WERI-Rb-1 (cell line): ENCODE data around the gene GNPNAT1.
"Not testable (repeated sequence)": the region's sequence is repeated elsewhere in the genome, so short reads cannot be mapped to it uniquely, and the experiment has no call there.

Source experiments
- DNase-seq: peaks from one replicate; pipeline ENCODE4 v3.0.0-alpha.2; 2020
- H3K27ac ChIP-seq: fragments of 250-450 bp; sonication (Bioruptor Pico); 2 replicates; pipeline ENCODE4 v1.5.1; 2020; ENCODE audit warnings: mild to moderate bottlenecking, moderate library complexity
- H3K27me3 ChIP-seq: fragments of 250-450 bp; sonication (Bioruptor Pico); 2 replicates; pipeline ENCODE4 v1.5.1; 2021; ENCODE audit warnings: mild to moderate bottlenecking, low read depth, moderate library complexity; ENCODE audit not compliant: insufficient read depth, severe bottlenecking
- H3K36me3 ChIP-seq: fragments of 250-450 bp; sonication (Bioruptor Pico); 2 replicates; pipeline ENCODE4 v1.5.1; 2020; ENCODE audit warnings: mild to moderate bottlenecking, moderate library complexity
- H3K4me3 ChIP-seq: 2 replicates; pipeline ENCODE4 v1.5.1; 2011; ENCODE audit warnings: low read depth, mild to moderate bottlenecking, control low read depth, low read length
- H3K9me3 ChIP-seq: fragments of 250-450 bp; sonication (Bioruptor Pico); 2 replicates; pipeline ENCODE4 v1.5.1; 2021; ENCODE audit warnings: mild to moderate bottlenecking, moderate library complexity; ENCODE audit not compliant: severe bottlenecking
- CTCF ChIP-seq: IDR thresholded peaks from 2 replicates; pipeline ENCODE4 v1.5.1; 2011; ENCODE audit warnings: low read depth, mild to moderate bottlenecking, control low read depth, inconsistent platforms, low read length

Gene GNPNAT1

GRCh38 chr14:52733824-52734223 is 57.6 kb downstream of the GNPNAT1 start:
- TF ChIP-seq CTCF: no peak
- no peaks in the 10 kb centered on the region for H3K9me3 ChIP-seq
- H3K36me3 ChIP-seq: peaks cover 10% of the 10 kb centered on the region; the same call in 1 of the 2 replicates
- DNase-seq: no peak
- H3K27me3 ChIP-seq: no peaks in the 10 kb centered on the region
- no peak overlapping the region for H3K27ac ChIP-seq
- no peak overlapping the region for H3K4me3 ChIP-seq

GRCh38 chr14:52730709-52731111 is 60.7 kb downstream of the GNPNAT1 start:
- DNase-seq: no peak
- peak overlapping the region; percentile 82 for H3K27ac ChIP-seq
- peaks cover 33% of the 10 kb centered on the region for H3K36me3 ChIP-seq

GRCh38 chr14:52729925-52730708 is 61.3 kb downstream of the GNPNAT1 start, which contains the start of gene STYX:
STYX (plus strand) TSS chr14:52730166; CDS start chr14:52730475, 309 bp downstream.
- Histone ChIP-seq H3K36me3 (peaks cover 39% of the 10 kb centered on the region), H3K27ac (peak within 1 kb of the TSS; percentile 82), H3K4me3 (peak within 1 kb of the TSS; percentile 93), H3K9me3 (no peaks in the 10 kb centered on the region), H3K27me3 (no peaks in the 10 kb centered on the region)
- TF ChIP-seq CTCF: no peak
- DNase-seq: peak; percentile 99

More at GRCh38 chr14:52730709-52731111, 60.7 kb downstream of the GNPNAT1 start:
- no peaks in the 10 kb centered on the region for H3K9me3 ChIP-seq
- no peak for TF ChIP-seq CTCF
- no peaks in the 10 kb centered on the region for H3K27me3 ChIP-seq
- peak overlapping the region; percentile 93 for H3K4me3 ChIP-seq

- DNase-seq: no peak
- H3K27ac ChIP-seq: no peak overlapping the region
- no peak for TF ChIP-seq CTCF
- peak overlapping the region; percentile 29 for H3K4me3 ChIP-seq
- no peaks in the 10 kb centered on the region for H3K9me3 ChIP-seq
- H3K27me3 ChIP-seq: no peaks in the 10 kb centered on the region
- H3K36me3 ChIP-seq: peaks cover 43% of the 10 kb centered on the region
Observed at GRCh38 chr14:52729585-52729924, 61.9 kb downstream of the GNPNAT1 start.

GRCh38 chr14:52729035-52729434 is 62.4 kb downstream of the GNPNAT1 start:
- H3K36me3 ChIP-seq: peaks cover 43% of the 10 kb centered on the region
- H3K27me3 ChIP-seq, DNase-seq, H3K4me3 ChIP-seq, H3K9me3 ChIP-seq, H3K27ac ChIP-seq: not testable (repeated sequence)

GRCh38 chr14:52727509-52727908 is 63.9 kb downstream of the GNPNAT1 start:
- DNase-seq, H3K27me3 ChIP-seq, H3K4me3 ChIP-seq, H3K27ac ChIP-seq, H3K9me3 ChIP-seq: not testable (repeated sequence)
- H3K36me3 ChIP-seq: peaks cover 53% of the 10 kb centered on the region
